ENCODE data around the gene EHD1.

DNA sequence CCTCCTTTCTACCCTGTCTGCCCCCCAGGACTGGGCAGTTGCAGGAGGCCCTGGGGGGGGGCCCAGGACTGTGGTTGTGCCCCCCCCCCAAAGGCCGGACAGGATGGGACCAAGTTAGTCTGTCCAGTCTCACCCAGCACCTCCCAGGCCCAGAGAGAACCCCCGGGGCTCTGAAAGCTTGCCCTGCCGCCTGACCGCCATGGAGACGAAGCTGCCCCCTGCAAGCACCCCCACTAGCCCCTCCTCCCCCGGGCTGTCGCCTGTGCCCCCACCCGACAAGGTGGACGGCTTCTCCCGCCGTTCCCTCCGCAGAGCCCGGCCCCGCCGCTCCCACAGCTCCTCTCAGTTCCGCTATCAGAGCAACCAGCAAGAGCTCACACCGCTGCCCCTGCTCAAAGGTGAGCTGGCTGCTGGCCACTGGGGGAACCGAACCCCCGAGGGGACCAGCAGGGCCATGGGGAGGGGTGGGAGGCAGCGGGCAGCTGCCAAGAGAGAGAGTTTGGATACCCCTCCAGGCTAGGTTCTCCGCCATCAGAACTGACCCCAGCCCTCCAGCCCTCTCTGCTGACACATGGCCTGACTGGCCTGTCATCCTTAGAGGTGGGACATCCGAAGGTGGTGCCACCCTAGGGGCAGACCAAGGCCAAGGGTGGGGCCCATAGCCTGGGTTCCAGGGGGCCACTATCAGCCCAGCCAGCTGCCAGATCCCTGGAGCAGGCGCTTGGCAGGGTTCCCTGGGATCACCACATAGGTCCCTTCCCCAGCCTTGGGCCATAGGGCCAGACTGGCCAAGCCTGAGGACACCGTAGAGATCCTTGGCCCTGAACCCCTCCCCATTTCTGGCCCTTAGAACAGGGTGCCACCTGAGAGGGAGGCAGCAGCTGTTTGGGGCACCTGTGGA lies 47.4 kb upstream of the EHD1 start:
- TF ChIP-seq, protein P1, sequence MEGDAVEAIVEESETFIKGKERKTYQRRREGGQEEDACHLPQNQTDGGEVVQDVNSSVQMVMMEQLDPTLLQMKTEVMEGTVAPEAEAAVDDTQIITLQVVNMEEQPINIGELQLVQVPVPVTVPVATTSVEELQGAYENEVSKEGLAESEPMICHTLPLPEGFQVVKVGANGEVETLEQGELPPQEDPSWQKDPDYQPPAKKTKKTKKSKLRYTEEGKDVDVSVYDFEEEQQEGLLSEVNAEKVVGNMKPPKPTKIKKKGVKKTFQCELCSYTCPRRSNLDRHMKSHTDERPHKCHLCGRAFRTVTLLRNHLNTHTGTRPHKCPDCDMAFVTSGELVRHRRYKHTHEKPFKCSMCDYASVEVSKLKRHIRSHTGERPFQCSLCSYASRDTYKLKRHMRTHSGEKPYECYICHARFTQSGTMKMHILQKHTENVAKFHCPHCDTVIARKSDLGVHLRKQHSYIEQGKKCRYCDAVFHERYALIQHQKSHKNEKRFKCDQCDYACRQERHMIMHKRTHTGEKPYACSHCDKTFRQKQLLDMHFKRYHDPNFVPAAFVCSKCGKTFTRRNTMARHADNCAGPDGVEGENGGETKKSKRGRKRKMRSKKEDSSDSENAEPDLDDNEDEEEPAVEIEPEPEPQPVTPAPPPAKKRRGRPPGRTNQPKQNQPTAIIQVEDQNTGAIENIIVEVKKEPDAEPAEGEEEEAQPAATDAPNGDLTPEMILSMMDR (IDR thresholded peaks at IDR 0.05) = no peak
- TF ChIP-seq POLR2A (IDR thresholded peaks at IDR 0.05) = no peak

Data from testis (tissue), 2 donors.